Loucy (cell line): ENCODE data around the gene CCN2.

Experiments used
- CTCF ChIP-seq: fragments of 200-600 bp; sonication (generic); conservative IDR thresholded peaks from 2 replicates; pipeline ENCODE4 v1.5.1; 2014; ENCODE audit warnings: mild to moderate bottlenecking, antibody characterized with exemption, low read length
- EZH2phosphoT487 ChIP-seq: fragments of 200-600 bp; IDR thresholded peaks from 2 replicates; pipeline ENCODE4 v1.6.1; 2018; ENCODE audit warnings: antibody characterized with exemption, mild to moderate bottlenecking, moderate library complexity, borderline replicate concordance

- no peak for TF ChIP-seq CTCF
- TF ChIP-seq EZH2phosphoT487, result no peak
Measured at GRCh38 chr6:131948692-131949619, 2.2 kb downstream of the CCN2 start.
